Right atrium auricular region (tissue), 2 donors: Measurements from ENCODE around the gene TNFSF9. TPM values are rescaled to one million over a fixed set of nuclear protein-coding genes. Genes with fewer than 3 reads are reported as not detected.

Experiments used
- DNase-seq: peaks from one replicate; pipeline ENCODE4 v3.0.0-alpha.2; 2019; ENCODE audit warnings: low spot score
- H3K27ac ChIP-seq, 2 donors: fragments of 200-600 bp; sonication (generic); 1 replicate in 1 of 2; 2 replicates in 1 of 2; pipeline ENCODE4 v1.5.1; 2016 to 2019
- H3K27me3 ChIP-seq, 2 donors: fragments of 200-600 bp; sonication (generic); one replicate each; pipeline versions ENCODE4 v1.5.1 to v1.6.0; 2017 to 2019
- H3K36me3 ChIP-seq: fragments of 200-600 bp; sonication (generic); one replicate; pipeline ENCODE4 v1.5.1; 2016
- H3K4me1 ChIP-seq, 2 donors: fragments of 200-600 bp; sonication (generic); one replicate each; pipeline versions ENCODE4 v1.5.1 to v1.6.0; 2017 to 2019
- H3K4me3 ChIP-seq, 2 donors: fragments of 200-600 bp; sonication (generic); 1 replicate in 1 of 2; 2 replicates in 1 of 2; pipeline ENCODE4 v1.5.1; 2017 to 2019; ENCODE audit warnings: mild to moderate bottlenecking in 1 of 2, moderate library complexity in 1 of 2
- H3K9me3 ChIP-seq, 2 donors: fragments of 200-600 bp; sonication (generic); one replicate each; pipeline ENCODE4 v1.5.1; 2019
- CTCF ChIP-seq, 2 donors: fragments of 200-600 bp; sonication (generic); IDR thresholded peaks; one replicate each; pipeline ENCODE4 v1.5.1; 2019; ENCODE audit warnings: antibody characterized with exemption in 2 of 2
- total RNA-seq, 2 donors: library from RNA; depleted of rRNA; stranded (reverse); fragments of >200 nt; gene quantifications; one replicate each; pipeline ENCODE4 v1.1.0, GENCODE V29; 2016

The TNFSF9 gene
- total RNA-seq, 2 donors from 2014 or later: 0.43 TPM; not detected in 1

GRCh38 chr19:6568816-6569215 is 38.0 kb downstream of the TNFSF9 start:
- Histone ChIP-seq H3K4me3 (no peak overlapping the region), H3K36me3 (no peaks in the 10 kb centered on the region), H3K27ac (no peak overlapping the region), H3K27me3 (no peaks in the 10 kb centered on the region), H3K4me1 (no peaks in the 10 kb centered on the region), H3K9me3 (peaks cover 0 to 20% of the 10 kb centered on the region in 2 donors)
- TF ChIP-seq CTCF (IDR thresholded peaks at IDR 0.05): no peak
- no peak for DNase-seq

DNA sequence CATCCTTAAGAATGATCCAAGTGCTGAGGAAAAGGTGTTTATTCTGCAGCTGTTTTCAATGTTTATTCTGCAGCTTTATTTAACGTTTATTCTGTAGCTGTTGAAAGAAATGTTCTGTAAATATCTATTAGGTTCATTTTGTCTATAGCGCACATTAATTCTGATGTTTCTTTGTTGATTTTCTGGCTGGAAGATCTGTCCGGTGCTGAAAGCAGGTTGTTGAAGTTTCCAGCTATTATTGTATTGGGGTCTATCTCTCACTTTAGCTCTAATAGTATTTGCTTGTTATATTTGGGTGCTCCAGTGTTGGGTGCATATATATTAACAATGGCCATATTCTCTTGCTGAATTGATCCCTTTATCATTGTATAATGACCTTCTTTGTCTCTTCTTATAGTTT is 39.9 kb downstream of the TNFSF9 start:
- Histone ChIP-seq H3K27me3 (no peaks in the 10 kb centered on the region), H3K27ac (no peak overlapping the region), H3K36me3 (no peaks in the 10 kb centered on the region), H3K4me3 (no peak overlapping the region), H3K9me3 (peaks cover 0 to 12% of the 10 kb centered on the region in 2 donors), H3K4me1 (no peaks in the 10 kb centered on the region)
- no peak for DNase-seq
- TF ChIP-seq CTCF (IDR thresholded peaks at IDR 0.05): no peak

DNA sequence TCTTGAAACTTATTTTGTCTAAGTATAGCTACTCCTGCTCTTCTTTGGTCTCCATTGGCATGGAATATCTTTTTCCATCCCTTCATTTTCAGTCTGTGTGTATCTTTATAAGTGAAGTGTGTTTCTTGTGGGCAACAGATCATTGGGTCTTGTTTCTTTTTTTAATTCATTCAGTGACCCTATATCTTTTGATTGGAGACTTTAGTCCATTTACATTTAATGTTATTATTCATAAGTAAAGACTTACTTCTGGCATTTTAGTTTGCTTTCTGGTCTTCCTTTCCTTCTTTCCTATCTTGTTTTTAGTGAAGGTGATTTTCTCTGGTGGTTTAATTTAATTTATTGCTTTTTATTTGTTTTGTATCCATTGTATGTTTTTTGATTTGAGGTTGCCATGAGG is 40.3 kb downstream of the TNFSF9 start:
- DNase-seq: no peak
- Histone ChIP-seq H3K27ac (no peak overlapping the region), H3K27me3 (no peaks in the 10 kb centered on the region), H3K36me3 (no peaks in the 10 kb centered on the region), H3K4me3 (no peak overlapping the region), H3K9me3 (peaks cover 0 to 12% of the 10 kb centered on the region in 2 donors), H3K4me1 (no peaks in the 10 kb centered on the region)
- no peak for TF ChIP-seq CTCF (IDR thresholded peaks at IDR 0.05)

- Histone ChIP-seq H3K27me3 (no peaks in the 10 kb centered on the region), H3K36me3 (no peaks in the 10 kb centered on the region), H3K27ac (no peak overlapping the region), H3K4me3 (no peak overlapping the region), H3K4me1 (no peaks in the 10 kb centered on the region), H3K9me3 (peaks cover 0 to 12% of the 10 kb centered on the region in 2 donors)
- no peak for TF ChIP-seq CTCF (IDR thresholded peaks at IDR 0.05)
- DNase-seq: no peak
Observed at GRCh38 chr19:6572217-6572616, 41.4 kb downstream of the TNFSF9 start.

DNA sequence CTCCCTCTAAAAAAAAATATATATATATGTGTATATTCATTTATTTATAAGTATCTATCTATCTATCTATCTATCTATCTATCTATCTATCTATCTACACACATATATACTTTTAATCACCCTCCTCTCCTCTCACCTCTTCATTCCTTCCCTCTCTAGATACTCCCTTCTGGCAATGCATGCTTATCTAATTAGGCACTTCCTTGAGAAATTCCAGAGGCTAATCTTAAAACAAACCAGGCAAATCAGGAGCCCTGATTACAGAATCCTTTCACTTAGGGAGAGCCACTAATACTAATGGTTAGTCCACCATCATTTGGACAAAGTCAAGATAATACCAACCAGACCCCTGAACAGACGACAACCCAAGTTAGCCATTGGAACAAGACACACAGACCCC is 42.5 kb downstream of the TNFSF9 start:
- no peak for TF ChIP-seq CTCF (IDR thresholded peaks at IDR 0.05)
- Histone ChIP-seq H3K4me1 (no peaks in the 10 kb centered on the region), H3K4me3 (no peak overlapping the region), H3K9me3 (peaks cover 0 to 12% of the 10 kb centered on the region in 2 donors), H3K36me3 (no peaks in the 10 kb centered on the region), H3K27ac (no peak overlapping the region), H3K27me3 (no peaks in the 10 kb centered on the region)
- no peak for DNase-seq

- no peak overlapping the region for H3K4me3 ChIP-seq
- no peaks in the 10 kb centered on the region for H3K36me3 ChIP-seq
- H3K4me1 ChIP-seq: no peaks in the 10 kb centered on the region
- TF ChIP-seq CTCF (IDR thresholded peaks at IDR 0.05): no peak
- no peaks in the 10 kb centered on the region for H3K27me3 ChIP-seq
- DNase-seq: no peak
- H3K9me3 ChIP-seq: no peaks in the 10 kb centered on the region
- H3K27ac ChIP-seq: no peak overlapping the region
Observed at GRCh38 chr19:6576869-6577475, 46.1 kb downstream of the TNFSF9 start.
